ENCODE data around the gene PHYH.

GRCh38 chr10:13231808-13232207 is 68.1 kb downstream of the PHYH start:
- TF ChIP-seq CTCF (IDR thresholded peaks at IDR 0.05; ENCODE audit: low read depth, low read length), result no peak
- no peak for TF ChIP-seq EZH2phosphoT487 (IDR thresholded peaks at IDR 0.05; ENCODE audit: low read depth)
